Skeletal muscle satellite cell (primary cell): ENCODE results near the gene TMEM209. TPM values are rescaled to one million over a fixed set of nuclear protein-coding genes. Genes with fewer than 3 reads are reported as not detected.
"Not testable (repeated sequence)": the region's sequence is repeated elsewhere in the genome, so short reads cannot be mapped to it uniquely, and the experiment has no call there.

Source experiments
- H3K27me3 ChIP-seq: 2 replicates; pipeline ENCODE4 v1.7.0; 2013; ENCODE audit warnings: low read length; ENCODE audit not compliant: control insufficient read depth, insufficient read depth
- H3K36me3 ChIP-seq: 2 replicates; pipeline ENCODE4 v1.7.0; 2013; ENCODE audit warnings: mild to moderate bottlenecking, control low read depth, low read length; ENCODE audit not compliant: insufficient read depth
- H3K4me1 ChIP-seq: 2 replicates; pipeline ENCODE4 v1.7.0; 2013; ENCODE audit warnings: low read length; ENCODE audit not compliant: control insufficient read depth, insufficient read depth
- H3K4me2 ChIP-seq: 2 replicates; pipeline ENCODE4 v1.7.0; 2013; ENCODE audit warnings: mild to moderate bottlenecking, low read length
- H3K4me3 ChIP-seq: 2 replicates; pipeline ENCODE4 v1.7.0; 2013; ENCODE audit warnings: low read length
- H3K9ac ChIP-seq: 2 replicates; pipeline ENCODE4 v1.7.0; 2013; ENCODE audit warnings: mild to moderate bottlenecking, low read depth, low read length, moderate library complexity
- H3K9me3 ChIP-seq: replicated peaks from 2 replicates; pipeline ENCODE4 v1.7.0; 2013; ENCODE audit warnings: mild to moderate bottlenecking, control low read depth, low read length
- total RNA-seq: library from RNA; depleted of rRNA; stranded (reverse); fragments of >200 nt; gene quantifications from 2 replicates; pipeline ENCODE4 v1.2.3, GENCODE V29; 2012; rRNA removed

The TMEM209 gene
- 19.0 and 22.7 TPM in 2 replicates for total RNA-seq

GRCh38 chr7:130205084-130205947 is at the start of gene TMEM209:
TSS of gene TMEM209 (minus strand) at chr7:130205406. CDS start at chr7:130205375, 31 bp downstream.
- Histone ChIP-seq H3K9ac (peak within 1 kb of the TSS; percentile 92), H3K27me3 (no peaks in the 10 kb centered on the region), H3K36me3 (peaks cover 20% of the 10 kb centered on the region), H3K4me2 (peak within 1 kb of the TSS; percentile 78), H3K4me1 (peaks cover 7% of the 10 kb centered on the region), H3K4me3 (peak within 1 kb of the TSS; percentile 83), H3K9me3 (no peaks in the 10 kb centered on the region)

- peaks cover 2% of the 10 kb centered on the region for H3K9me3 ChIP-seq
- no peak overlapping the region for H3K4me2 ChIP-seq
- H3K27me3 ChIP-seq, result no peaks in the 10 kb centered on the region
- H3K4me1 ChIP-seq, result no peaks in the 10 kb centered on the region
- no peak overlapping the region for H3K9ac ChIP-seq
- H3K36me3 ChIP-seq, result no peaks in the 10 kb centered on the region
- no peak overlapping the region for H3K4me3 ChIP-seq
These were observed 49.3 kb upstream of the TMEM209 start for GRCh38 chr7:130254555-130254954.

- not testable (repeated sequence) for H3K36me3 ChIP-seq, H3K4me1 ChIP-seq, H3K4me2 ChIP-seq, H3K27me3 ChIP-seq, H3K9me3 ChIP-seq, H3K9ac ChIP-seq, H3K4me3 ChIP-seq
These were observed 44.4 kb upstream of the TMEM209 start for GRCh38 chr7:130249626-130250025.

GRCh38 chr7:130248842-130249241 is 43.6 kb upstream of the TMEM209 start:
- H3K4me2 ChIP-seq, H3K4me1 ChIP-seq, H3K9ac ChIP-seq, H3K27me3 ChIP-seq, H3K4me3 ChIP-seq, H3K36me3 ChIP-seq, H3K9me3 ChIP-seq: not testable (repeated sequence)

- H3K9ac ChIP-seq, H3K4me1 ChIP-seq, H3K36me3 ChIP-seq, H3K27me3 ChIP-seq, H3K9me3 ChIP-seq, H3K4me3 ChIP-seq, H3K4me2 ChIP-seq: not testable (repeated sequence)
These were observed 41.3 kb upstream of the TMEM209 start for GRCh38 chr7:130246491-130246890.

- not testable (repeated sequence) for H3K27me3 ChIP-seq, H3K4me3 ChIP-seq, H3K4me1 ChIP-seq, H3K9ac ChIP-seq, H3K9me3 ChIP-seq, H3K4me2 ChIP-seq, H3K36me3 ChIP-seq
These were observed 38.3 kb upstream of the TMEM209 start for GRCh38 chr7:130243486-130243885.

- no peak overlapping the region for H3K4me2 ChIP-seq
- no peaks in the 10 kb centered on the region for H3K4me1 ChIP-seq
- no peak overlapping the region for H3K4me3 ChIP-seq
- H3K9me3 ChIP-seq, result no peaks in the 10 kb centered on the region
- no peaks in the 10 kb centered on the region for H3K36me3 ChIP-seq
- no peak overlapping the region for H3K9ac ChIP-seq
- peaks cover 6% of the 10 kb centered on the region for H3K27me3 ChIP-seq
These were observed 37.2 kb upstream of the TMEM209 start for GRCh38 chr7:130242198-130243014.

GRCh38 chr7:130240240-130240639 is 35.0 kb upstream of the TMEM209 start:
- H3K9ac ChIP-seq, result no peak overlapping the region
- H3K4me3 ChIP-seq, result no peak overlapping the region
- H3K4me1 ChIP-seq, result no peaks in the 10 kb centered on the region
- H3K27me3 ChIP-seq, result peaks cover 12% of the 10 kb centered on the region
- no peaks in the 10 kb centered on the region for H3K9me3 ChIP-seq
- H3K4me2 ChIP-seq, result no peak overlapping the region
- no peaks in the 10 kb centered on the region for H3K36me3 ChIP-seq

- H3K9me3 ChIP-seq, H3K27me3 ChIP-seq, H3K4me3 ChIP-seq, H3K36me3 ChIP-seq, H3K4me1 ChIP-seq, H3K4me2 ChIP-seq, H3K9ac ChIP-seq: not testable (repeated sequence)
These were observed 31.2 kb upstream of the TMEM209 start for GRCh38 chr7:130236361-130236760.

- Histone ChIP-seq H3K4me1 (no peaks in the 10 kb centered on the region), H3K9ac (no peak overlapping the region), H3K4me3 (no peak overlapping the region), H3K4me2 (no peak overlapping the region), H3K27me3 (peaks cover 6% of the 10 kb centered on the region), H3K9me3 (no peaks in the 10 kb centered on the region), H3K36me3 (no peaks in the 10 kb centered on the region)
These were observed 28.9 kb upstream of the TMEM209 start for GRCh38 chr7:130234078-130234477.

GRCh38 chr7:130232209-130232608 is 27.0 kb upstream of the TMEM209 start:
- Histone ChIP-seq H3K4me1 (no peaks in the 10 kb centered on the region), H3K27me3 (peaks cover 6% of the 10 kb centered on the region), H3K4me3 (no peak overlapping the region), H3K4me2 (no peak overlapping the region), H3K9me3 (no peaks in the 10 kb centered on the region), H3K9ac (no peak overlapping the region), H3K36me3 (no peaks in the 10 kb centered on the region)
